IMR-90 (cell line): ENCODE data around the gene IL12A.
A peak's percentile ranks its signal among the peaks of the same experiment; 100 is the strongest.

Experiments used
- CEBPB ChIP-seq: IDR thresholded peaks from 2 replicates; pipeline ENCODE4 v1.6.1; 2012; ENCODE audit warnings: low read depth, low read length, improper control_type of control experiment
- CTCF ChIP-seq: conservative IDR thresholded peaks from 2 replicates; pipeline ENCODE4 v1.5.1; 2012; ENCODE audit warnings: mild to moderate bottlenecking, low read depth, low read length, improper control_type of control experiment
- MAFK ChIP-seq: IDR thresholded peaks from 2 replicates; pipeline ENCODE4 v1.6.1; 2012; ENCODE audit warnings: low read depth, low read length, improper control_type of control experiment
- MAZ ChIP-seq: IDR thresholded peaks from 2 replicates; pipeline ENCODE4 v1.6.1; 2012; ENCODE audit warnings: low read depth, mild to moderate bottlenecking, low read length, improper control_type of control experiment, moderate library complexity, borderline replicate concordance
- POLR2A ChIP-seq: IDR thresholded peaks from 2 replicates; pipeline ENCODE4 v1.6.1; 2012; ENCODE audit warnings: mild to moderate bottlenecking, low read depth, low read length
- USF2 ChIP-seq: fragments of 150-350 bp; IDR thresholded peaks from 2 replicates; pipeline ENCODE4 v1.6.1; 2017; ENCODE audit warnings: mild to moderate bottlenecking, antibody characterized with exemption, low read length, low read depth

DNA sequence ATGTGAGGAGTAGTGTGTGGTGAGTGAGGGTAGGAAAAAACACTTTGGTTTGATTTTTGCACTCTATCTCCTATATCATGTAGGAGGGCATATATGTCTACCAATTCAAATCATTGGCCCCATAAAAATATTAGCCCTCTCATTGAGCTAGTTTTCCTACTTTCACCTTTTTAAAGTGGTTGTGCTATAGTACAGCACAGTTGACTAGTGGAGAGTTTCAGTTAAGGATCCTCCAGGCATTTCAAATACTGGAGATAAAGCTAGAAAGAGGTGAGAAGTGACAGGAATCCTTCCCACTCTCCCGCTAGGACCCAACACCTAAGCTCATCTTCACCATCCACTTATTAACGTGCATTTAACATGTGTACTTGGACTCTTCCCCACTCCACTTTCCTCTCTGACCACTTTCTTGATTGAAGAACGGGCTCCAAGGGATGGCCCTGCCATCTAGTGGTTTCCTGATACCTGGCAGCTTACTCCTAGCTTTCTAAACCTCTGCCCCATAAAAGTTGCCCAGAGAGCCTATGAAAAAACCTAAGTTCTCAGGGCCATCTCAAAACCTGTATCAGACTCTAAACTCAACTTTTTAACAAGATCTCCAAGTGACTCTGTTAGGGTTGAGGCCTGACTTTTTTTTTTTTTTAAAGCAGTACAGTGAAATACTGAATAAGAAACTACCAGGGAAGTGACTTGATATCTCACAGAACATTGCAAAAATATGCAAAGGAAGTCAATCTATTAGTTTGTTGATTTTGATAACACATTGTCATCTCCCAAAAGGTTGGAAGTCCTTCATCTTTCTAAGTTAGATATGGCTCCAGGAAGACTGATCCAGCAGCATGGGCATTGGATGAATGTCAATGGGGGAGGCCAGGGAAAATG is 17.9 kb downstream of the IL12A start:
- TF ChIP-seq MAFK (no peak), CTCF (peak; percentile 95), MAZ (no peak), CEBPB (no peak), USF2 (no peak), POLR2A (no peak)
